Activated T-cell treated with anti-CD3 and anti-CD28 coated beads, Interleukin-2, amount 50 U/mL, for 1 hour (primary cell): ENCODE results near the gene GPX2.

Experiments used
- DNase-seq: peaks from one replicate; pipeline ENCODE4 v3.0.0-alpha.2; 2020

Gene GPX2

GRCh38 chr14:64958743-64959142, 16.2 kb upstream of the GPX2 start:
- no peak for DNase-seq

- DNase-seq: no peak
Measured at GRCh38 chr14:64958201-64958600, 15.7 kb upstream of the GPX2 start.

GRCh38 chr14:64956697-64957406, 14.3 kb upstream of the GPX2 start:
- no peak for DNase-seq

GRCh38 chr14:64955297-64955696, 12.8 kb upstream of the GPX2 start:
- no peak for DNase-seq

- DNase-seq: no peak
Measured at GRCh38 chr14:64954491-64955240, 12.1 kb upstream of the GPX2 start.

GRCh38 chr14:64953661-64954060, 11.1 kb upstream of the GPX2 start:
- no peak for DNase-seq

GRCh38 chr14:64953310-64953654, 10.7 kb upstream of the GPX2 start:
- no peak for DNase-seq

- DNase-seq: no peak
Measured at GRCh38 chr14:64952598-64953309, 10.2 kb upstream of the GPX2 start.

- DNase-seq: no peak
Measured at GRCh38 chr14:64951724-64952123, 9.2 kb upstream of the GPX2 start.

GRCh38 chr14:64951291-64951690, 8.7 kb upstream of the GPX2 start:
- no peak for DNase-seq

- no peak for DNase-seq
Measured at GRCh38 chr14:64950889-64951288, 8.3 kb upstream of the GPX2 start.

- DNase-seq: no peak
Measured at GRCh38 chr14:64948612-64949210, 6.2 kb upstream of the GPX2 start.

GRCh38 chr14:64947710-64948611, 5.4 kb upstream of the GPX2 start:
- no peak for DNase-seq

GRCh38 chr14:64946310-64947045, 3.9 kb upstream of the GPX2 start:
- no peak for DNase-seq

GRCh38 chr14:64945431-64946178, 3.1 kb upstream of the GPX2 start:
- no peak for DNase-seq

GRCh38 chr14:64944861-64945260, 2.3 kb upstream of the GPX2 start:
- DNase-seq: no peak

GRCh38 chr14:64944041-64944440, 1.5 kb upstream of the GPX2 start:
- DNase-seq: no peak

GRCh38 chr14:64943556-64943955, 1.0 kb upstream of the GPX2 start:
- no peak for DNase-seq

- DNase-seq: no peak
Measured at GRCh38 chr14:64940336-64940910, 2.1 kb downstream of the GPX2 start.

- no peak for DNase-seq
Measured at GRCh38 chr14:64939817-64940190, 2.7 kb downstream of the GPX2 start.
